ENCODE results near the gene NUDT9. TPM values are rescaled to one million over a fixed set of nuclear protein-coding genes. Genes with fewer than 3 reads are reported as not detected.
"Not testable (repeated sequence)": the region's sequence is repeated elsewhere in the genome, so short reads cannot be mapped to it uniquely, and the experiment has no call there.

The NUDT9 gene
- total RNA-seq = 17.0 and 36.0 TPM in 2 replicates
- polyA plus RNA-seq (2012) = 38.5 TPM

GRCh38 chr4:87422104-87423052, at the start of gene NUDT9:
TSS of gene NUDT9 (plus strand) at chr4:87422573. CDS start at chr4:87422906, 333 bp downstream.
- DNase-seq (ENCODE audit: low read depth) = peak; percentile 99

- peak; percentile 77 for DNase-seq (ENCODE audit: low read depth)
These were observed 46.6 kb upstream of the NUDT9 start for GRCh38 chr4:87375719-87376291.

- no peak for DNase-seq (ENCODE audit: low read depth)
These were observed 44.6 kb upstream of the NUDT9 start for GRCh38 chr4:87377816-87378215.

- no peak for DNase-seq (ENCODE audit: low read depth)
These were observed 40.3 kb upstream of the NUDT9 start for GRCh38 chr4:87382116-87382515.

- DNase-seq (ENCODE audit: low read depth) = no peak
These were observed 39.4 kb upstream of the NUDT9 start for GRCh38 chr4:87382931-87383330.

- DNase-seq (ENCODE audit: low read depth) = not testable (repeated sequence)
These were observed 37.8 kb upstream of the NUDT9 start for GRCh38 chr4:87384466-87385132.

GRCh38 chr4:87387237-87387636, 35.1 kb upstream of the NUDT9 start:
- no peak for DNase-seq (ENCODE audit: low read depth)

GRCh38 chr4:87388901-87389300, 33.5 kb upstream of the NUDT9 start:
- no peak for DNase-seq (ENCODE audit: low read depth)

- not testable (repeated sequence) for DNase-seq (ENCODE audit: low read depth)
These were observed 32.3 kb upstream of the NUDT9 start for GRCh38 chr4:87390055-87390454.

GRCh38 chr4:87390551-87390890, 31.9 kb upstream of the NUDT9 start:
- DNase-seq (ENCODE audit: low read depth) = no peak

- peak; percentile 95 for DNase-seq (ENCODE audit: low read depth)
These were observed 31.3 kb upstream of the NUDT9 start, which contains the start of gene HSD17B11 for GRCh38 chr4:87390891-87391575. TSS of gene HSD17B11 (minus strand) at chr4:87391188. CDS start at chr4:87391070, 118 bp downstream.

- DNase-seq (ENCODE audit: low read depth) = no peak
These were observed 30.8 kb upstream of the NUDT9 start for GRCh38 chr4:87391576-87392054.

GRCh38 chr4:87392183-87392582, 30.2 kb upstream of the NUDT9 start:
- DNase-seq (ENCODE audit: low read depth) = no peak

GRCh38 chr4:87395073-87395472, 27.3 kb upstream of the NUDT9 start:
- not testable (repeated sequence) for DNase-seq (ENCODE audit: low read depth)

GRCh38 chr4:87395851-87396250, 26.5 kb upstream of the NUDT9 start:
- DNase-seq (ENCODE audit: low read depth) = not testable (repeated sequence)

- no peak for DNase-seq (ENCODE audit: low read depth)
These were observed 23.2 kb upstream of the NUDT9 start for GRCh38 chr4:87399148-87399547.

- DNase-seq (ENCODE audit: low read depth) = no peak
These were observed 22.4 kb upstream of the NUDT9 start for GRCh38 chr4:87399954-87400353.

- DNase-seq (ENCODE audit: low read depth) = not testable (repeated sequence)
These were observed 18.6 kb upstream of the NUDT9 start for GRCh38 chr4:87403732-87404131.

- DNase-seq (ENCODE audit: low read depth) = no peak
These were observed 17.1 kb upstream of the NUDT9 start for GRCh38 chr4:87405211-87405820.

- DNase-seq (ENCODE audit: low read depth) = no peak
These were observed 15.9 kb upstream of the NUDT9 start for GRCh38 chr4:87406462-87406861.

- not testable (repeated sequence) for DNase-seq (ENCODE audit: low read depth)
These were observed 15.5 kb upstream of the NUDT9 start for GRCh38 chr4:87406902-87407301.

Measured in myocyte (in vitro differentiated cells).